NCI-H748 (cell line): ENCODE results near the gene NIPSNAP2.
A peak's percentile ranks its signal among the peaks of the same experiment; 100 is the strongest.
"Not testable (repeated sequence)": the region's sequence is repeated elsewhere in the genome, so short reads cannot be mapped to it uniquely, and the experiment has no call there.

Source experiments
- DNase-seq: peaks from one replicate; lab custom pipeline; 2025; ENCODE audit not compliant: unreplicated experiment; lab: John Stamatoyannopoulos, UW

Gene NIPSNAP2

GRCh38 chr7:55964261-55965099 lies at the start of gene NIPSNAP2:
Gene NIPSNAP2, plus strand, starts transcription at chr7:55964585. Its CDS starts 25 bp downstream, at chr7:55964610.
- DNase-seq = peak; percentile 84

- DNase-seq = no peak
These were observed 46.6 kb upstream of the NIPSNAP2 start for GRCh38 chr7:55917771-55918170.

GRCh38 chr7:55928006-55928767 lies 36.2 kb upstream of the NIPSNAP2 start:
- DNase-seq = no peak

GRCh38 chr7:55931421-55932151 lies 32.8 kb upstream of the NIPSNAP2 start:
- DNase-seq = no peak

DNA sequence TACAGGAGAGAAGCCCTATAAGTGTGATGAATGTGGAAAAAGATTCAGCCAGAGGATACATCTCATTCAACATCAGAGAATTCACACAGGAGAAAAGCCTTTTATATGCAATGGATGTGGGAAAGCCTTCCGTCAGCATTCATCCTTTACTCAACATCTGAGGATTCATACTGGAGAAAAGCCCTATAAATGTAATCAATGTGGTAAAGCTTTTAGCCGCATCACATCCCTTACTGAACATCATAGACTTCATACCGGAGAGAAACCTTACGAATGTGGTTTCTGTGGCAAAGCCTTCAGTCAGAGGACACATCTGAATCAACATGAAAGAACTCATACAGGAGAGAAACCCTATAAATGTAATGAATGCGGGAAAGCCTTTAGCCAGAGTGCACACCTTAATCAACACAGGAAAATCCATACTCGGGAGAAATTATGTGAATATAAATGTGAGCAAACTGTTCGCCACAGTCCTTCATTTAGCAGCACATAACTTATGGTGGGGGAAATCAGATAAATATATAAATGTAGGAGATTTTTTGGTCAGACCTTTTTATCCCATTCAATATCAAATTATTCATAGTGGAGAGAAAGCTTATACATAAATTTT lies 24.8 kb upstream of the NIPSNAP2 start:
- DNase-seq = no peak

GRCh38 chr7:55946545-55946944 lies 17.8 kb upstream of the NIPSNAP2 start:
- no peak for DNase-seq

GRCh38 chr7:55951637-55952351 lies 12.6 kb upstream of the NIPSNAP2 start, which contains the start of gene MRPS17:
Gene MRPS17, plus strand, starts transcription at chr7:55951877. Its CDS starts 1,319 bp downstream, at chr7:55953196.
- peak; percentile 94 for DNase-seq

GRCh38 chr7:55952352-55952671 lies 12.1 kb upstream of the NIPSNAP2 start:
- DNase-seq = not testable (repeated sequence)

DNA sequence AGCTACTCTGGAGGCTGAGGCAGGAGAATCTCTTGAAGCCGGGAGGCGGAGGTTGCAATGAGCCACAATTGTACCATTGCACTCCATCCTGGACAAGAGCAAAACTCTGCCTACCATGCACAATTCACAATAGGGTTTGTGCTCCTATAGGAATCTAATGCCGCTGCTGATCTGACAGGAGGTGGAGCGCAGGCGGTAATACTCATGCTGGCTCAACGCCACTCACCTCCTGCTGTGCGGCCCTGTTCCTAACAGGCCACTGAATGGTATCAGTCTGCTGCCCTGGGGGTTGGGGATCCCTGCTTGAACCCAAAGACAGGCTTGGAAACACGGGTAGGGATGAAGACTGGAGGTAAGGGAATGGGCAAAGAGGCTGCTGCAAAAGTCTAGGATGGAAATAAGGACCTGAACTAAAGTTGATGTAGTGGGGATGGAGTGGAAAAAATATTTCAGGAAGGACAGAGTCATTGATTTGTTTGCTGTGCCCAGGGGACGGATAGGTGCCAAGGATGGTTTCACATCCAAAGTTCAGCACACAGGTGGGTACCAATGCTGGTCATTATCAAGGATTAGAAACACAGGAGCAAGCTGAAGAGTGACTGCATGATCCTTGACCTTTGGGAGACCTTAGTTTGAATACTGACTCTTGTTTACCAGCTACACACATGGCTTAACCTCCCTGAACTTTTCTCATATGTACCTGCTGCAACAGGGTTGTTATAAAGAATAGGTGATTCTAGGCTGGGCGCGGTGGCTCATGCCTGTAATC lies 10.5 kb upstream of the NIPSNAP2 start:
- no peak for DNase-seq

GRCh38 chr7:55957190-55957589 lies 7.2 kb upstream of the NIPSNAP2 start:
- DNase-seq = no peak

DNA sequence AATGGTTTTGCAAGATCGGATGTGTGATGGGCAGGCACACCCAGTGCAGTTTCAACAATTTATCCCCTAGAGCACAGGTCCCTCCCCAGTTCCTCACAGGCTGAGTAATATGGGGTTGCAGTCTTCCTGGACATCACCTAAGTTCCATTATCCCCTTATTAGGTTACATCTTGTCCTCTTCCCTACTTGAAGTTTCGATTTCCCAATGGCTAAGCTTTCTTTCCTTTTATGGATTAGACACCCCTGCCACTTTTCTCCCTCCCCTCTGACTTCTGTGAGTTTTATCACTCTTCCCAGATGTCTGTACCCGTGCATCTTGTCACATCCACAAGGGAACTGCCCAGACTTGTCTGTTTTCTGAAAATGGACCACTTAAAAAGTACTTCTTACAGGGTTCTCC lies 2.4 kb upstream of the NIPSNAP2 start:
- no peak for DNase-seq

GRCh38 chr7:55963584-55964168 lies 709 bp upstream of the NIPSNAP2 start:
- no peak for DNase-seq

DNA sequence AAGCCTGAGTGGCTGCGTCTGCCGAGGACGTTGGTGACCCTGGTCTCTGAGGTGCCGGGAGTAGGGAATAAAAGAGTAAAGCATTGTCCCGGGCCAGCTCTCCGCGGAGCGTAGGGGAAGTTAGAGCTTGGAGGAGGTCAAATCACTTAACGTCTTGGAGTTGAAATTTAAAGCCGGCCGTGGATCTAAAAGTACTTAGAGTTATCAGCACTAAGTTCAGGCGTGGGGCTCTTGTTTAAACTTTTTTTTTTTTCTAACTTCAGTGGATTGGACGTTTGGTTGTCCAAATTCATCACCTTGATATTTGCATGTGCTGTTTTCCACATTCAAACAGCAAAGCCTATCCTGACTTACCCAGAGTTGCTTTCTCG lies 700 bp downstream of the NIPSNAP2 start:
- DNase-seq = no peak

DNA sequence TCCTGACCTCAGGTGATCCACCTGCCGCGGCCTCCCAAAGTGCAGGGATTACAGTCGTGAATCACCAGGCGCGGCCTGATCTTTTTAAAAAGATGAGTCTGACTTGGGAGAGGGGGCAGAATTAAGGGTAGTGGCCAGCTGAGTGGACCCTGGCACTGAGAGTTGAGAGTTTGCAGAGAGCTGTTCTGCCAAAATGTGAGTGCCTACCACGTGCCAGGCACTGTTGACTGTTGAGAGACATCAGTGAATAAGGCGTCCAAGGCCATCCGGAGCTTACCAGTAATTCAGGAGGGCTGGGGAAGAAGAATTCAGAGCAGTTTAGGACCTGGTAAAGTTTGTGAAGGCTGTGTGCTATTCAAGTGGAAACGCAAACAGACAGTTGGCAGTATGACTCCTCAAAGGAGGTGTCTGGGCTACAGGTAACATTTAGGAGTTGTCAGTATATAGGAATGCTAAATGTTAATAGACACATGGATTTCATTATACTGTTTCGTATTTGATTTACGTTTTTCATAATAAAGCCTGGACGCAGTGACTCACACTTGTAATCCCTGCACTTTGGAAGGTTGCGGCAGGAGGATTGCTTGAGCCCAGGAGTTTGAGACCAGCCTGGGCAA lies 1.5 kb downstream of the NIPSNAP2 start:
- DNase-seq = no peak

DNA sequence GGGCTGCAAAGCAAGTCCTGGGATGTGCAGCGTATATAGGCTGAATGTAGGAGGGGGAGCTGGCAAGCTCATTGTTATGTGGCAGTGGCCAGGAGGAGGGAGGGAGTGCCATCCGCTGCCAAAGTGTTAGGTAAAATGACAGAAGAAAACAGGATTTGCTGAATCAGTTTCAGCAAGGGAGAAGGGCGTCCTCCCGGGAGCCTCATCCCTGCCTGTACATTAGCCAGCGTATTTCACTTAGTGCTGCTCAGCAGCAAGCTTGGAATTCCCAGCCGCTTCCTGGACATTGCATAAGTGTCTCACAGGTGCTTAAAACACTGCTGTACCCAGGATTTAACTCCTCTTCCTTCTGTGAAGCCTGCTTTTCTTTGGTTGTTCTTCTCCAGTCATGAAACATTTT lies 2.5 kb downstream of the NIPSNAP2 start:
- DNase-seq = no peak

- DNase-seq = no peak
These were observed 5.0 kb downstream of the NIPSNAP2 start for GRCh38 chr7:55969391-55969790.

GRCh38 chr7:55970561-55970960 lies 6.2 kb downstream of the NIPSNAP2 start:
- DNase-seq = peak; percentile 54

GRCh38 chr7:55970978-55971377 lies 6.6 kb downstream of the NIPSNAP2 start:
- peak; percentile 80 for DNase-seq

- DNase-seq = no peak
These were observed 9.4 kb downstream of the NIPSNAP2 start for GRCh38 chr7:55973747-55974250.
